NCI-H2227 (cell line): ENCODE results near the gene BCL2L2.
"Not testable (repeated sequence)": the region's sequence is repeated elsewhere in the genome, so short reads cannot be mapped to it uniquely, and the experiment has no call there.

Experiments
- DNase-seq: peaks from one replicate; lab custom pipeline; 2025; ENCODE audit not compliant: unreplicated experiment; lab: John Stamatoyannopoulos, UW

The BCL2L2 gene

GRCh38 chr14:23322568-23323517, 16.2 kb downstream of the BCL2L2 start:
- no peak for DNase-seq

GRCh38 chr14:23323838-23324454, 17.3 kb downstream of the BCL2L2 start:
- DNase-seq: no peak

- no peak for DNase-seq
Observed at GRCh38 chr14:23324455-23324846, 17.8 kb downstream of the BCL2L2 start.

- DNase-seq: no peak
Observed at GRCh38 chr14:23324993-23325392, 18.4 kb downstream of the BCL2L2 start.

- DNase-seq: not testable (repeated sequence)
Observed at GRCh38 chr14:23325746-23326145, 19.1 kb downstream of the BCL2L2 start.

GRCh38 chr14:23326491-23327332, 20.1 kb downstream of the BCL2L2 start:
- DNase-seq: no peak

- peak; percentile 71 for DNase-seq
Observed at GRCh38 chr14:23327947-23328744, 21.5 kb downstream of the BCL2L2 start.

- no peak for DNase-seq
Observed at GRCh38 chr14:23335623-23336022, 29.0 kb downstream of the BCL2L2 start.

- no peak for DNase-seq
Observed at GRCh38 chr14:23339506-23340268, 33.1 kb downstream of the BCL2L2 start.

- DNase-seq: no peak
Observed at GRCh38 chr14:23344481-23344880, 37.8 kb downstream of the BCL2L2 start.

- no peak for DNase-seq
Observed at GRCh38 chr14:23345987-23346692, 39.5 kb downstream of the BCL2L2 start.

- no peak for DNase-seq
Observed at GRCh38 chr14:23346693-23347405, 40.2 kb downstream of the BCL2L2 start.

GRCh38 chr14:23347406-23348296, 41.0 kb downstream of the BCL2L2 start:
- DNase-seq: no peak

- DNase-seq: no peak
Observed at GRCh38 chr14:23348297-23348655, 41.6 kb downstream of the BCL2L2 start.

- no peak for DNase-seq
Observed at GRCh38 chr14:23349156-23349845, 42.7 kb downstream of the BCL2L2 start.

GRCh38 chr14:23351681-23352505, 45.3 kb downstream of the BCL2L2 start:
- peak; percentile 53 for DNase-seq
